Thymus (tissue), 11 donors: ENCODE data around the gene RHO. TPM values are rescaled to one million over a fixed set of nuclear protein-coding genes. Genes with fewer than 3 reads are reported as not detected.

Experiments
- DNase-seq, 9 donors: peaks; one replicate each; pipeline ENCODE4 v3.0.0-alpha.2; 2013; ENCODE audit warnings: low spot score in 9 of 9, low read depth in 6 of 9, missing footprints in 1 of 9
- H3K27ac ChIP-seq, 2 donors: one replicate each; pipeline ENCODE4 v1.5.1; 2013; ENCODE audit warnings: control low read depth in 1 of 2, low read depth in 1 of 2, low read length in 1 of 2, mild to moderate bottlenecking in 1 of 2, moderate library complexity in 1 of 2
- H3K27me3 ChIP-seq, 2 donors: one replicate each; pipeline ENCODE4 v1.5.1; 2013; ENCODE audit warnings: low read length in 1 of 2; ENCODE audit not compliant: control insufficient read depth in 2 of 2, insufficient read depth in 1 of 2
- H3K36me3 ChIP-seq, 2 donors: one replicate each; pipeline ENCODE4 v1.5.1; 2013; ENCODE audit warnings: low read length in 1 of 2, mild to moderate bottlenecking in 1 of 2, moderate library complexity in 1 of 2; ENCODE audit not compliant: control insufficient read depth in 2 of 2, insufficient read depth in 2 of 2
- H3K4me1 ChIP-seq, 2 donors: one replicate each; pipeline ENCODE4 v1.5.1; 2013; ENCODE audit warnings: low read length in 2 of 2; ENCODE audit not compliant: control insufficient read depth in 2 of 2, insufficient read depth in 2 of 2
- H3K4me3 ChIP-seq, 2 donors: one replicate each; pipeline ENCODE4 v1.5.1; 2013; ENCODE audit warnings: low read length in 2 of 2, control low read depth in 1 of 2, mild to moderate bottlenecking in 1 of 2
- H3K9me3 ChIP-seq, 2 donors: one replicate each; pipeline ENCODE4 v1.5.1; 2013; ENCODE audit warnings: low read length in 1 of 2, mild to moderate bottlenecking in 1 of 2; ENCODE audit not compliant: control insufficient read depth in 2 of 2, insufficient read depth in 1 of 2
- WGBS: extraction: QIAGEN DNeasy Blood & Tissue Kit; methylation state at CpG from one replicate; pipeline ENCODE4 v1.1.7; 2013; 5-methylcytosine and 5-hydroxymethylcytosine counted together
- polyA plus RNA-seq: library from polyadenylated mRNA; stranded (reverse); fragments of 200-250 nt; gene quantifications from one replicate; pipeline ENCODE4 v1.2.3, GENCODE V29; 2013
- total RNA-seq: library from RNA; stranded (reverse); fragments of 120-200 nt; gene quantifications from one replicate; pipeline ENCODE4 v1.2.4, GENCODE V29; 2013
- donor health status: healthy.

The RHO gene
- total and polyA plus RNA-seq, 2 donors = 0.05 to 0.07 TPM

DNA sequence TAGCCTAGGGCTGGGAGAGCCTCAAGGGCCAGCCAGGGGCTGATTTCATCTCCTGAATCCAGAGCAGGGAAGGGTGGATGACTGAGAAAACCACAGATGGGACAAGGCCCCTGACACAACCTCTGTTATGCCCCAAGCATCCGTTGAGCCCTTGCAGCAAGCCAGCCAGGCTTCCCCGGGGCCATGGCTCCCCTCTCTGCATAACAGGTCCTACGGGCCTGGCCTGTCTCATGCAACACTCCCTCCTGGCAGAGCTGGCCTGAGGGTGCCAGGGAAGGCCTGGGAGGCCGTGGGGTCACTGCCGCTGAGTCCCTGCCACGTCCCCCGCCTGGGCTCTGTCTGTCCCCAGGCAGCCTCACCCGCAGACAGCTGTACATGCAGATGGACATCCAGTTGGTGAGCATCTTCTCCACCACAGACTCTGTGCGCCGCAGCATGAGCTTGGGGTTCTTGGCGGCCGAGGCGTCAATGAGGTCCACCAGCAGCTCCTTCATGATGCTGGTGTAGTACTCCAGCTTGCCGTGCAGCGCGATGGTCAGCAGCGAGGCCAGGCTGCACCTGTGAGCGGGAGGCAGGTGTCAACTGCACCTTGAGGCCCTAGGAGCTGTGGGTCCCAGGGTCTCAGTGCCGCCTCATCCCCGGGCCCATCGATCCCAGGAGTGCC is 36.7 kb downstream of the RHO start:
- Histone ChIP-seq H3K9me3 (no peaks in the 10 kb centered on the region), H3K27ac (peak overlapping the region in 1 of 2 donors; percentile 26), H3K36me3 (peaks cover 70 to 84% of the 10 kb centered on the region in 2 donors), H3K27me3 (no peaks in the 10 kb centered on the region), H3K4me1 (peaks cover 0 to 11% of the 10 kb centered on the region in 2 donors), H3K4me3 (no peak overlapping the region)
- no peak for DNase-seq
- 96% methylated on average over 21 of the region's 21 CpGs for WGBS

DNA sequence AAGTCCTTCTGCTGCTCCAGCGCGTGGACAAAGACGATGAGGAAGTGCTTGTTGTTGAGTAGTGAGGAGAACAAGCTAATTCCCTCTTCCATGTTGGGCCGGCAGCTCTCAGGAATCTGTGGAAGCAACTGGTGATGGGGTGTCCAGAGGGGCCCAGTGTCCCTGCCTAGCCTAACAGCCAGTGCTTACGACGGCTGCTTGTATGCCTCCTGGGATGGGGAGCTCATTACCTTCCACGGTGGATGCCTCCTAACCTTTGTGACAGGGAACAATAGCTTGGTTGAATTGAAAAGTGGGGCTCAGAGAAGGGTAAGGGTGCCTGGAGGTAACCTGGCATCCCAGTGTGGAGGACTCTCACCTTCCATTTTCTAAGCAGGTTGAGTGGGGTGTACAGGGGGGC is 37.5 kb downstream of the RHO start:
- WGBS = over 99% methylated on average over 7 of the region's 7 CpGs
- DNase-seq = no peak
- peaks cover 70 to 85% of the 10 kb centered on the region in 2 donors for H3K36me3 ChIP-seq

DNA sequence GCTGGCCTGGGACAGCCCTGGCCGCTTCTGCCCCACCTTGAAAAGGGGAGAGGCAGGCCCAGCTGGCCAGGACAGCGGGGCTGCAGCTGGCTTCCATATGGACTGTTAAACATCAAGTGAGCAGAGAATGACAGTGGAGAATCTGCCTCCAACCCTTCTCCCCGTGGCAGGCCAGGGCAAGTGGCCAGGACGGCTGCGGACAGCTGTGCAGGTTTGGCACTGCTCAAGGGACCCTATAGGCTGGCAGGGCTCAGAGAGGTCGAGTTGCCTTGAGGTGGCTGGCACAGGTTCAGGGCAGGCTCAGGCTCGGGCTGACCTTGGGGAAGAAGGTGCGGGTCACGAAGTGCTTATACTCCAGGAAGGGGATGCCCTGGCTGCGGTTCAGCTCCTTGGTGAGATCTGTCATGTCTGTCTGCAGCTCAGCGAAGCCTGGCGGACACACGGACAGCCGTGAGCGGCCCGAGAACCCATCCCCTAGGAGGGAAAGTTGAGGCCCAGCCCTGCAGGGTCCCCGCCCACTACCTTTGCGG is 38.8 kb downstream of the RHO start:
- H3K27me3 ChIP-seq = no peaks in the 10 kb centered on the region
- no peak for DNase-seq
- no peaks in the 10 kb centered on the region for H3K4me1 ChIP-seq
- WGBS = 89% methylated on average over 18 of the region's 18 CpGs
- H3K4me3 ChIP-seq = no peak overlapping the region
- H3K9me3 ChIP-seq = no peaks in the 10 kb centered on the region
- H3K27ac ChIP-seq = no peak overlapping the region
- peaks cover 76 to 84% of the 10 kb centered on the region in 2 donors for H3K36me3 ChIP-seq

More for the DNA sequence above, 37.5 kb downstream of the RHO start:
- peaks cover 0 to 6% of the 10 kb centered on the region in 2 donors for H3K4me1 ChIP-seq
- no peaks in the 10 kb centered on the region for H3K27me3 ChIP-seq
- no peaks in the 10 kb centered on the region for H3K9me3 ChIP-seq
- H3K27ac ChIP-seq = no peak overlapping the region
- H3K4me3 ChIP-seq = no peak overlapping the region

DNA sequence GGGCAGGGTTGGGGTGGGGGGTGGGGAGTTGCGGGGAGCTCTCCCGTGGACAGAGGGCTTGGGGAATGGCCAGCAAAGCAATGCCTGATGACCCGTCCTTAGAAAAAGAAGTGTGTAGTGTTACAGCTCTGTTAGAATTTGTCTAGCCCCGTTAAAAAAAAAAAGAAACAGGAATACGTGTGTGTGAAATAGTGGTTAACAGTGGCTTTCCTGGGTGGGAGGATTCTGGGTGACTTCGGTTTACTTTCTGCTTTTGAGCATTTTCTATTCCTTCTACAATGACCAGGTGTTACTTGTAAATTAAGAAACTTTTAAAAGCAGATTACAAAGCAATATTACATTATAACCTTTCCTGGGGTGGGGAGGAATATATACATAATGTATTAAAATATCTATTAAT is 39.5 kb downstream of the RHO start:
- no peaks in the 10 kb centered on the region for H3K27me3 ChIP-seq
- peaks cover 76 to 83% of the 10 kb centered on the region in 2 donors for H3K36me3 ChIP-seq
- no peak overlapping the region for H3K27ac ChIP-seq
- no peaks in the 10 kb centered on the region for H3K4me1 ChIP-seq
- no peaks in the 10 kb centered on the region for H3K9me3 ChIP-seq
- H3K4me3 ChIP-seq = no peak overlapping the region
- DNase-seq = no peak
- WGBS = 56% methylated on average over 6 of the region's 6 CpGs

DNA sequence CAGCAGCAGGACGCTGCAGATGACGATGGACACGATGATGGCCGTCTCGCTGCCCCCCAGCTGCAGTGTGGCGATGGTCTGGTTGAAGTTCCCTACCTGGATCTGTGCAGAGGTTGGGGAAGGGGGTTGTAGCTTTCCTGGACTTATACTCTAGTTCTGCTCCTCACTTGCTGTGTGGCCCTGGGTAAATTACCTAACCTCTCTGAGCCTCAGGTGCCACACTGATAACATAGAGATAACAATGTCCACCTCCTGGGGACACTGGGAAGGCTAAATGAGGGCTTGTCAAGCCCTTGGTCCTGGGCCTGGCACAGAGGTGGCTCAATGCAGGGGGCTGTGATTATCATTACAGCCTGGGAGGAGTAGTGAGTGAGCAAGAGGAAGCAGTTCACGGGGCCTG is 41.4 kb downstream of the RHO start:
- peaks cover 77 to 81% of the 10 kb centered on the region in 2 donors for H3K36me3 ChIP-seq
- no peak for DNase-seq

DNA sequence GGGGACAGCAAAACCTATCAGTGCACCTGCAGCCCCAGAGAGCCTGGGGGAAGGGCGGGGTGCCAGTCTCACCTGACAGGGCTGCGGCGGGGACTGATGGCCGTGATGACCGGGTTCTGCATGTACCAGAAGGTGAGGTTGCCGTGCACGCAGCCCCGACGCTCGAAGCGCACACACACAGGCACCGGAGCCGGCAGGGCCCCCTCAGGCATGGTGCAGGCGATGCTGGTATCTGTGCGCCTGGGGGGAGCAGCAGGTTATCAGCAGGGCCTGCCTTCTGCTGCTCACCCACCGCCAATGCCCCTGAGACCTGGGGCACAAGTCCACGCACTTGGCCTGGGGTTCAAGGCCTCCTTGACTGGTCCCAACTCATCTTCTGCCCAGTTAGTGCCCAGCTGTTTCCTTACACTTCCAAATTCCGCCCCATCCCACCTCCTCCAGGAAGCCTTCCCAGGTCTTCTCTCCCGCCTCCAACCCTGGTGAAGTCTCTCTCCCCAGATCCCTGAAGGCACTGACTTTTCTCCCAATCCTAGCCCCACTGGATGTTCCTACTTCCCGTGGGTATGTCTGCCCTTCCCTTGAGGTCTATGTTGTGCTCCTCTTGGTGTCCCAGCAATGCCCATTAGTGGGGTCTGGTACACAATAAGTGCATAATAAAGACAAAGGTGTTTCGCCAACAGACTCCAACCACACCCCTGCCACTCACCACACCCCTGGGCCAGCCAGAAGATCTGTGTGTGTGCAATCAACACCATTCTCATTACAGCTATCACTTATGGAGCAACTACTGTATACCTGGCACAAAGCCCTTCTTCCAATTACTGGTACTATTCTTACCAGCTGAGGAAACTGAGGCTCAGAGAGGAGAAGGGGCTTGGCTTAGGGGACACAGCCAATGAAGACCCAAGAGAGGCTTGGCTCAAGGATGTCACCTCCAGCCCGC is 43.4 kb downstream of the RHO start:
- no peak for DNase-seq

More for the DNA sequence above, 41.4 kb downstream of the RHO start:
- H3K4me1 ChIP-seq = peaks cover 0 to 12% of the 10 kb centered on the region in 2 donors
- no peaks in the 10 kb centered on the region for H3K27me3 ChIP-seq
- no peak overlapping the region for H3K27ac ChIP-seq
- WGBS = 92% methylated on average over 7 of the region's 7 CpGs
- no peak overlapping the region for H3K4me3 ChIP-seq
- no peaks in the 10 kb centered on the region for H3K9me3 ChIP-seq

DNA sequence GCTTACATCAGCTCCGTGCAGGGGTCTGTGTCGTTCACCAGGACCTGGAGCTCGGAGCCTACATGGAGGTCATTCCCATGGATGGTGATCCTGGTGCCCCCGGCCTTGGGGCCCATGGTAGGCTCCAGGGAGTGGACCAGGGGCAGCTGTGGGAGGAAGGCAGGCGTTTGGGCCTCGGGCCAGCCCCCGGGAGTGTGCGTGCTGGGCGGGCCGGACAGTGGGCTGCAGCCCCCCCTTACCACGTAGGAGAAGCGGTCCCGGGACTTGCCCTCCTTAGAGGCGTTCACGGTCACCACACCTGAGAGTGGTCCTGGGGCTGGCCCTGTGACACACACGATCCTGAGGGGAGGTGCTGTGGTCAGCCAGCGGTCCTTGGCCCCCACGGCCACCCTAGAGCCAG is 44.2 kb downstream of the RHO start:
- H3K27me3 ChIP-seq = no peaks in the 10 kb centered on the region
- H3K27ac ChIP-seq = no peak overlapping the region
- no peak for DNase-seq
- peaks cover 60 to 61% of the 10 kb centered on the region in 2 donors for H3K36me3 ChIP-seq
- H3K4me3 ChIP-seq = no peak overlapping the region
- peaks cover 26 to 39% of the 10 kb centered on the region in 2 donors for H3K4me1 ChIP-seq
- WGBS = 94% methylated on average over 18 of the region's 18 CpGs
- no peaks in the 10 kb centered on the region for H3K9me3 ChIP-seq

More for the DNA sequence above, 43.4 kb downstream of the RHO start:
- peaks cover 67 to 68% of the 10 kb centered on the region in 2 donors for H3K36me3 ChIP-seq
- H3K27me3 ChIP-seq = no peaks in the 10 kb centered on the region
- no peak overlapping the region for H3K4me3 ChIP-seq
- no peaks in the 10 kb centered on the region for H3K9me3 ChIP-seq
- H3K4me1 ChIP-seq = peaks cover 19 to 32% of the 10 kb centered on the region in 2 donors
- WGBS = 97% methylated on average over 22 of the region's 22 CpGs
- H3K27ac ChIP-seq = no peak overlapping the region

DNA sequence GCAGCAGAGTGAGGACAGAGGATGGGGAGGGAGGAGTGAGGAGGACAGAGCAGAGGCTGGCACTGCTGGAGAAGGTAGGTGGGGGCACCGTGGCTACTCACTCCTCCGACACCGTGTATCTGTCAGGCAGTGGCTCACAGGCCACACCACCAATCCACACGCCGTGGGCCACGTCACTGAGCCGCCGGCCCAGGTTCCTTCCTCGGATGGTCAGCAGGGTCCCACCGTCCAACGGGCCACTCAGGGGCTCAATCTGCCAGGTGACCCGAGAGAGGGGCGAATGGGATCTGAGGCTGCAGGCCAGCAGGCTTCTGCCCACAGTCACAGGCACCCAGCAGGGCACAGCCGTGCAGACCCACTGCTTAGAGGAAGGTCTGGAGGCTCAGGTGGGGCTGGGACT is 45.1 kb downstream of the RHO start:
- H3K36me3 ChIP-seq = peaks cover 60 to 62% of the 10 kb centered on the region in 2 donors
- no peak overlapping the region for H3K27ac ChIP-seq
- H3K27me3 ChIP-seq = no peaks in the 10 kb centered on the region
- 94% methylated on average over 14 of the region's 14 CpGs for WGBS
- peaks cover 35 to 48% of the 10 kb centered on the region in 2 donors for H3K4me1 ChIP-seq
- no peak overlapping the region for H3K4me3 ChIP-seq
- peaks cover 0 to 5% of the 10 kb centered on the region in 2 donors for H3K9me3 ChIP-seq
- DNase-seq = no peak

DNA sequence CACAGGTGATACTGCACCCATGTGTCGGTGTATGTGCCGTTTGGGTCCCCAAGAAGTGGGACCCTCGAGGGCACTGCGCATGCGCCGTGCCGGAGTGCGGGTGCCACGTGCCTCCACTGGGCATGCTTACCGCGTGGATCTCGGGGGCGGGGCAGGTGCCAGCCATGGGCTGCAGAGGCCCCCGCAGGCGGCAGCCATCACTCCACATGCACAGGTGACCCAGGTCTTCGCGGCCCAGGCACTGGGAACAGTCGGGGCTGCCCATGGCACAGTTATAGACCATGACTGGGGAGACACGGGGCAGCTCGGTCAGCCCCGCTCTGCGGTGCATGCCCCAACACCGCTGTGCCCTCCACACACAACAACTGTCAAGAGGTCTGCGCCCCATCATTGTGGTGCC is 45.8 kb downstream of the RHO start:
- H3K36me3 ChIP-seq = peaks cover 60 to 63% of the 10 kb centered on the region in 2 donors
- H3K4me1 ChIP-seq = peaks cover 42 to 55% of the 10 kb centered on the region in 2 donors
- peak overlapping the region in 1 of 2 donors; percentile 58 for H3K27ac ChIP-seq
- H3K9me3 ChIP-seq = peaks cover 0 to 5% of the 10 kb centered on the region in 2 donors
- WGBS = 98% methylated on average over 24 of the region's 24 CpGs
- no peaks in the 10 kb centered on the region for H3K27me3 ChIP-seq
- DNase-seq = no peak
- no peak overlapping the region for H3K4me3 ChIP-seq
